Endodermal cell (in vitro differentiated cells): ENCODE measurements around the gene ATXN2. TPM values are rescaled to one million over a fixed set of nuclear protein-coding genes. Genes with fewer than 3 reads are reported as not detected.
A peak's percentile ranks its signal among the peaks of the same experiment; 100 is the strongest.
"Not testable (repeated sequence)": the region's sequence is repeated elsewhere in the genome, so short reads cannot be mapped to it uniquely, and the experiment has no call there.

ENCODE experiments used
- DNase-seq: peaks from one replicate; pipeline ENCODE4 v3.0.0-alpha.2; 2017
- H3K27ac ChIP-seq: 2 replicates; pipeline ENCODE4 v1.5.1; 2013; ENCODE audit warnings: mild to moderate bottlenecking, low read depth, low read length, moderate library complexity
- H3K27me3 ChIP-seq: 2 replicates; pipeline ENCODE4 v1.6.1; 2013; ENCODE audit warnings: mild to moderate bottlenecking, low read length, moderate library complexity; ENCODE audit not compliant: insufficient read depth, control insufficient read depth, poor library complexity, severe bottlenecking
- H3K36me3 ChIP-seq: 2 replicates; pipeline ENCODE4 v1.7.0; 2013; ENCODE audit warnings: mild to moderate bottlenecking, low read length, moderate library complexity; ENCODE audit not compliant: control insufficient read depth, insufficient read depth
- H3K4me1 ChIP-seq: one replicate; pipeline ENCODE4 v1.7.0; 2013; ENCODE audit warnings: low read length; ENCODE audit not compliant: control insufficient read depth, insufficient read depth
- H3K4me3 ChIP-seq: 2 replicates; pipeline ENCODE4 v1.5.1; 2013; ENCODE audit warnings: mild to moderate bottlenecking, low read length, moderate library complexity
- H3K9ac ChIP-seq: 2 replicates; pipeline ENCODE4 v1.6.1; 2013; ENCODE audit warnings: mild to moderate bottlenecking, low read length, moderate library complexity; ENCODE audit not compliant: poor library complexity, severe bottlenecking; ENCODE audit errors: extremely low read depth
- H3K9me3 ChIP-seq: 2 replicates; pipeline ENCODE4 v1.6.1; 2013; ENCODE audit warnings: mild to moderate bottlenecking, low read length, moderate library complexity; ENCODE audit not compliant: control insufficient read depth
- H3K27ac Mint-ChIP-seq: 2 replicates; pipeline ENCODE4 v1.8.0; 2020; ENCODE audit warnings: mixed read lengths
- H3K27me3 Mint-ChIP-seq: 2 replicates; pipeline ENCODE4 v1.8.0; 2021; ENCODE audit warnings: mild to moderate bottlenecking, mixed read lengths; ENCODE audit not compliant: insufficient read depth
- H3K36me3 Mint-ChIP-seq: 2 replicates; pipeline ENCODE4 v1.8.0; 2020; ENCODE audit warnings: low read depth, mixed read lengths
- H3K4me1 Mint-ChIP-seq: 2 replicates; pipeline ENCODE4 v1.8.0; 2020; ENCODE audit warnings: mixed read lengths
- H3K4me3 Mint-ChIP-seq: 2 replicates; pipeline ENCODE4 v1.8.0; 2020; ENCODE audit warnings: mild to moderate bottlenecking, moderate library complexity, mixed read lengths
- H3K9me3 Mint-ChIP-seq: 2 replicates; pipeline ENCODE4 v1.8.0; 2020; ENCODE audit warnings: mild to moderate bottlenecking, mixed read lengths
- WGBS, 2 experiments: methylation state at CpG; one replicate each; pipeline versions ENCODE4 v1.1.5 to v1.1.7; 2013; ENCODE audit warnings: missing lambda C conversion rate in 2 of 2, mixed read lengths in 1 of 2; ENCODE audit not compliant: insufficient coverage in 1 of 2, insufficient read length in 1 of 2; 5-methylcytosine and 5-hydroxymethylcytosine counted together
- total RNA-seq, 2 donors: library from RNA; stranded (reverse); fragmentation: NEBNext Ultra II Directional in 1 of 2; extraction: Animal tissue kit (Norgen Biotek cat#: 25700) in 1 of 2; gene quantifications; 2 replicates in 1 of 2; 3 replicates in 1 of 2; pipeline ENCODE4 v1.2.1, GENCODE V29; 2021
- TF ChIP-seq, protein P1 (sequence below): fragments of 200-600 bp; sonication (generic); conservative IDR thresholded peaks from 2 replicates; pipeline ENCODE4 v1.5.0; 2021; ENCODE audit warnings: antibody characterized with exemption, mild to moderate bottlenecking

ATXN2 gene
- total RNA-seq, 2 donors from 2014 or later = 85.7 to 87.3 TPM

DNA sequence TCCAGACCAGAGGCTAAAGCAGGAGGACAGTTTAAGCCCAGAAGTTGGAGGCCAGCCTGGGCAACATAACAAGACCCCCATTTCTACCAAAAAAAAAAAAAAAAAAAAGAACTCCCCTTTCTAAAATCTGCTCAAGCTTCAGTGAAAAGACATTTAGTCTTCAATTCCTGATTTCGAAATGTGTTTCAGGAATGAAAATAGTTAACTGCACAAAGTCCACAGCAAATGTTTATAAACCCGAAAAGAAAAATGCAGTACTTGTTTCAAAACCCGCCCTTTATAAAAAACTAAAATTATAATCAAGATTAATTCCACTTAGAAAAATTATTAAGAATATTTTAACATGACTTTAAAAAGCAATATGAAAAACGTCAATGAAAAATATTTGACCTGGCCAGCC lies 12.1 kb downstream of the ATXN2 start:
- TF ChIP-seq, protein P1, sequence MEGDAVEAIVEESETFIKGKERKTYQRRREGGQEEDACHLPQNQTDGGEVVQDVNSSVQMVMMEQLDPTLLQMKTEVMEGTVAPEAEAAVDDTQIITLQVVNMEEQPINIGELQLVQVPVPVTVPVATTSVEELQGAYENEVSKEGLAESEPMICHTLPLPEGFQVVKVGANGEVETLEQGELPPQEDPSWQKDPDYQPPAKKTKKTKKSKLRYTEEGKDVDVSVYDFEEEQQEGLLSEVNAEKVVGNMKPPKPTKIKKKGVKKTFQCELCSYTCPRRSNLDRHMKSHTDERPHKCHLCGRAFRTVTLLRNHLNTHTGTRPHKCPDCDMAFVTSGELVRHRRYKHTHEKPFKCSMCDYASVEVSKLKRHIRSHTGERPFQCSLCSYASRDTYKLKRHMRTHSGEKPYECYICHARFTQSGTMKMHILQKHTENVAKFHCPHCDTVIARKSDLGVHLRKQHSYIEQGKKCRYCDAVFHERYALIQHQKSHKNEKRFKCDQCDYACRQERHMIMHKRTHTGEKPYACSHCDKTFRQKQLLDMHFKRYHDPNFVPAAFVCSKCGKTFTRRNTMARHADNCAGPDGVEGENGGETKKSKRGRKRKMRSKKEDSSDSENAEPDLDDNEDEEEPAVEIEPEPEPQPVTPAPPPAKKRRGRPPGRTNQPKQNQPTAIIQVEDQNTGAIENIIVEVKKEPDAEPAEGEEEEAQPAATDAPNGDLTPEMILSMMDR = no peak
- Mint-ChIP-seq H3K4me1 (no peaks in the 10 kb centered on the region), H3K4me3 (no peak overlapping the region), H3K27ac (no peak overlapping the region), H3K27me3 (no peaks in the 10 kb centered on the region), H3K9me3 (no peaks in the 10 kb centered on the region), H3K36me3 (peaks cover 8% of the 10 kb centered on the region)
- Histone ChIP-seq H3K9ac (no peak overlapping the region), H3K4me1 (no peaks in the 10 kb centered on the region), H3K4me3 (no peak overlapping the region), H3K27me3 (no peaks in the 10 kb centered on the region), H3K9me3 (no peaks in the 10 kb centered on the region), H3K36me3 (peaks cover 4% of the 10 kb centered on the region), H3K27ac (no peak overlapping the region)
- peak; percentile 3 for DNase-seq
- WGBS, 2 experiments = 86 to 98% methylated on average over 2 to 3 of the region's 4 CpGs

DNA sequence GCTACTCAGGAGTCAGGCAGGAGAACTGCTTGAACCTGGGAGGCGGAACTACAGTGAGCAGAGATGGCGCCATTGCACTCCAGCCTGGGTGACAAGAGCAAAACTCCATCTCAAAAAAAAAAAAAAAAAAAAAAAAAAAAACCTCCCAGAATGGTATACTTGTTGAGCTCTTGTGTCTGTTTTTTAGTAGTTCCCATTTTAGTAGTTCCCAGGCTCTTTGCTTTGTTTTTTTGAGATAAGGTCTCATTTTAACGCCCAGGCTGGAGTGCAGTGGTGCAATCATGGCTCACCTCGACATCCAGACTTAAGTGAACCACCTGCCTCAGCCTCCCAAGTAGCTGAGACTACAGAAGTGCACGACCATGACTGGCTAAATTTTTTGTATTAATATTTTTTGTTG lies 13.4 kb downstream of the ATXN2 start:
- peaks cover 4% of the 10 kb centered on the region for H3K36me3 ChIP-seq
- no peak overlapping the region for H3K27ac ChIP-seq
- no peak overlapping the region for H3K4me3 Mint-ChIP-seq
- H3K4me1 ChIP-seq = no peaks in the 10 kb centered on the region
- no peaks in the 10 kb centered on the region for H3K9me3 ChIP-seq
- no peak overlapping the region for H3K4me3 ChIP-seq
- no peak overlapping the region for H3K9ac ChIP-seq
- no peaks in the 10 kb centered on the region for H3K9me3 Mint-ChIP-seq
- peak; percentile 47 for DNase-seq
- H3K27me3 ChIP-seq = no peaks in the 10 kb centered on the region
- no peaks in the 10 kb centered on the region for H3K4me1 Mint-ChIP-seq
- peaks cover 15% of the 10 kb centered on the region for H3K36me3 Mint-ChIP-seq
- no peaks in the 10 kb centered on the region for H3K27me3 Mint-ChIP-seq
- TF ChIP-seq, protein P1 = no peak
- WGBS, 2 experiments = 97 to 100% methylated on average over 2 to 5 of the region's 5 CpGs
- no peak overlapping the region for H3K27ac Mint-ChIP-seq

DNA sequence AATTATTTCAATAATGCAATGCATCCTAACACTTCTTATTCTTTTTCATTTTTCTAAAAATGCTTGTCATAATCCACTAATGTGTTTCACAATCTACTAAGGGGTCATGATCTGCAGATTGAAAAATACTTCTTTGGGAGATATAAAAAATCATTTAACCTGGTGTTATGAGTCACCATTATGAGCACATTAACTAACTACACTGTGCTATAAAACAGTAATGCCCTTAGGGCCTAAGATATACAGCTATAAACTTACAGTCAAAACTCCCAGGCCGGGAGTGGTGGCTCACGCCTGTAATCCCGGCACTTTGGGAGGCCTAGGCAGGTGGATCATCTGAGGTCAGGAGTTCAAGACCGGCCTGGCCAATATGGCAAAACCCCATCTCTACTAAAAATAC lies 14.2 kb downstream of the ATXN2 start:
- Mint-ChIP-seq H3K27ac (no peak overlapping the region), H3K36me3 (peaks cover 12% of the 10 kb centered on the region)
- WGBS, 2 experiments = 59 to 71% methylated on average over 3 to 4 of the region's 4 CpGs

DNA sequence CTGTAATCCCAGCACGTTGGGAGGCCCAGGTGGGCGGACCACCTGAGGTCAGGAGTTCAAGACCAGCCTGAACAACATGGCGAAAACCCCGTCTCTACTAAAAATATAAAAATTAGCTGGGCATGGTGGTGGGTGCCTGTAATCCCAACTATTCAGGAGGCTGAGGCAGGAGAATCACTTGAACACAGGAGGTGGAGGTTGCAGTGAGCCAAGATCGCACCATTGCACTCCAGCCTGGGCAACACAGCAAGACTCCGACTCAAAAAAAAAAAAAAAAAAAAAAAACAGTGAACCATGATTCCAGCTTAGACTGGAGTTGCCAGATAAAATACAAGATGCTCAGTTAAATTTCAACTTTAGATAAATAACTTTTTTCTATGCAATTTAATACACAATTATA lies 15.6 kb downstream of the ATXN2 start:
- H3K4me3 Mint-ChIP-seq, H3K36me3 ChIP-seq, H3K4me1 Mint-ChIP-seq, DNase-seq, H3K27me3 Mint-ChIP-seq, H3K9ac ChIP-seq, H3K9me3 Mint-ChIP-seq, H3K27ac ChIP-seq, H3K9me3 ChIP-seq, H3K27ac Mint-ChIP-seq, H3K27me3 ChIP-seq, H3K4me3 ChIP-seq, H3K4me1 ChIP-seq: not testable (repeated sequence)
- WGBS, 2 experiments = 87 to 90% methylated on average over 3 to 6 of the region's 6 CpGs
- H3K36me3 Mint-ChIP-seq = peaks cover 18% of the 10 kb centered on the region

More for the DNA sequence above, 14.2 kb downstream of the ATXN2 start:
- H3K4me3 Mint-ChIP-seq = no peak overlapping the region
- Histone ChIP-seq H3K9ac (no peak overlapping the region), H3K27ac (no peak overlapping the region), H3K27me3 (no peaks in the 10 kb centered on the region), H3K9me3 (no peaks in the 10 kb centered on the region), H3K36me3 (peaks cover 4% of the 10 kb centered on the region), H3K4me1 (no peaks in the 10 kb centered on the region), H3K4me3 (no peak overlapping the region)
- TF ChIP-seq, protein P1 = no peak
- no peak for DNase-seq
- H3K27me3 Mint-ChIP-seq = no peaks in the 10 kb centered on the region
- H3K4me1 Mint-ChIP-seq = no peaks in the 10 kb centered on the region
- H3K9me3 Mint-ChIP-seq = no peaks in the 10 kb centered on the region
